Renal cortex interstitium (tissue), 11 donors: ENCODE data around the gene PER1. TPM values are rescaled to one million over a fixed set of nuclear protein-coding genes. Genes with fewer than 3 reads are reported as not detected.

Source experiments
- DNase-seq, 11 donors: peaks; one replicate each; pipeline ENCODE4 v3.0.0-alpha.2; 2013; ENCODE audit warnings: low read depth in 9 of 11, low spot score in 4 of 11; ENCODE audit errors: extremely low read depth in 1 of 11
- polyA plus RNA-seq, 3 donors: library from polyadenylated mRNA; unstranded; fragments of 120-200 nt; gene quantifications; one replicate each; pipeline ENCODE4 v1.2.1, GENCODE V29; 2013; ENCODE audit not compliant: insufficient read length in 3 of 3

The PER1 gene
- polyA plus RNA-seq, 3 donors, result 29.0 to 53.9 (median 30.6) TPM

DNA sequence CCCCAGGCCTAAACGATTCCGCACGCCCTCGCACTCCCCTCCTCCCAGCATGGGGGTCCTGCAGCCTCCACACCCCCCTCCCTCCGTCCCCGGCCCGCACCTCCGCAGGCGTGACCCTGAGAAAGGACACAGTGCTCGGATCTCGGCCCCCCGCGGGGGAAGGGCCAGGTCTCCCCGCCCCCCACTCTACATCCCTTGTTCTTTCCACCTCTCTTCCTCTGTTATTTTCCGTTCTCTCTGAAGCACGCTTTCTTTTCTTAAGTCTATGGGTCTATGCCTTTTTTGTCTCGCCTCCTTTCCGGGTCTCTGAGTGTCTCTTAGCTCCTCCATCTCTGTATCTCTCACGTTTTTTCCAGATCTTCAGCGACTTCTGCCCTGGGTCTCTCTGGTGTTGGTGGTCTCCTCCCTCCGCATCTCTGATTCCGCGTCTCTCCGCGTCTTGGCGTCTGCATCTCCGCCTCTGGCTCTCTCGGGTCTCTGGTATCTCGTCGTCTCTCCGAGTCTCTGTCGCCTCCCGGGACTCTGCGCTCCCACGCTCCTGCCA, 26.2 kb downstream of the PER1 start:
- peak in 1 of 11 donors; percentile 15 for DNase-seq

DNA sequence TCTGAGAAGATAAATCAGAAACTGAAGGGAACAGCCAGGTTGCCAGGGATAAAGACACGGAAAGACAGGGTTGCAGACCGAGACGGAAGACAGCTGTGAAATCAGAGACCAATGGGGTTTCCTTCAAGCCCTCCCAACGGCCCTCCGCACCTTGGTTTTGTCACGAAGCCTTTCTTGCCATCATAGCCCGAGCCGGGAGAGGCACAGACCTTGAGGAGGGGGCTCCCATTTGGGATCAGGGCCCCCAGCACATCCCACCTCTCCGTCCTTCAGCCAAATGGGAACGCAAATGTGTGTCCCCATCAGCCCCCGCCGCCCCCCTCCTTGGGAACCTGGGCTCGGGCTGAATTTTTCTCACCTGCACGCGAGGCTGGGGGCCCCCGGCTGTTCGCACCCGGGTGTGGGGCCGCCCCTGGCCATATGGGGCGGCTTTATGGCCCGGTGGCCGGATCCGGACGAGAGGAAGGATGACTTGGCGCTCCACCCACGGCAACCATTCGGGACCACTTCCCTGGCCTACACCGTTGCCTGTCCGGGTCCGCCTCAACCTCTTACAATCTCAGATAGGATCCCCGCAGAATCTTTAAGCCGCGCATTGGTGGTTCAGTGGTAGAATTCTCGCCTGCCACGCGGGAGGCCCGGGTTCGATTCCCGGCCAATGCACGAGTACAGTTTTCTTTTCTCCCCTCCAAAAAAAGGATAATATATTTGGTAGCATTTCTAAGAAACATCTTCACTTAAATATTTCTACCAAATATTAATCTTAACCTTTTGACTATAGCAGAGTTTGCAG, 26.9 kb downstream of the PER1 start:
- peak in 3 of 11 donors; percentile 65 to 78 (median 75) for DNase-seq

DNA sequence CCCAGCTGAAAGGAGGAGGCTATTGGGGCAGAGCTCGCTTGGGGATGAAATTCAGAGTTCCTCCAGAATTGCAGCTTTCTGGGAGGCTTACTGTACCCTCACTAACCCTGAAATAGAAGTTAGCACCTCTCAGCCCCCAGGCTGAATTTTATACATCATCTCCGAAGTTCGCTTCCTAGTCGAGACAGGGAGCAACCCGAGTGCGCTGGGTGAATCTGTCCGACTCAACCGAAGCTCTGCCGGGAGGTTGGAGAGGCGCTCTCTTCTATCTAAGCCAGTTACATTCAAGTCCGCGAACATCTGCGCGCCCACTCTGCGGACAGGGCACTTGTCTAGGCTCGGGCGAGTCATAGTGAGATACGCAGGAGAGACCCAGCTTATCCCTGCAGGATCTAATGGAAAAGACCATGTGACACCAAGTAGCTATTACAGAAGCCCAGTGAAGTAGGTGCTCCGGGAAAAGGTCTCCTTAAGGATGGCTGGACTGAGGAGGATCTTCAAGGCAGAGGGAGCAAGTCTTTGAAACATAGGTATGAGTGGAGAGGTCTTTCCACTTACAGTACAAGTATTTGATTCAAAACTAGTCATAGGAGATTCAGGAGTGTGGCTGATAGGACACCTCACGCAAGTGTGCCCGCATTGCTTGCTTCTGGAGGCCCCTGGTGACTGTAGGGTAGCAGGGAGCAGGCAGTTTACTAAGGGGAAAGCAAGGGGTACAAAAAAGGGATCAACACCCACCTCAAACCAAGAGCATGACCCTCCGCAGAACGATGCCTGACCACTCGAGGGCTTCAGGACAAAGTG, 27.7 kb downstream of the PER1 start:
- DNase-seq, result no peak

DNA sequence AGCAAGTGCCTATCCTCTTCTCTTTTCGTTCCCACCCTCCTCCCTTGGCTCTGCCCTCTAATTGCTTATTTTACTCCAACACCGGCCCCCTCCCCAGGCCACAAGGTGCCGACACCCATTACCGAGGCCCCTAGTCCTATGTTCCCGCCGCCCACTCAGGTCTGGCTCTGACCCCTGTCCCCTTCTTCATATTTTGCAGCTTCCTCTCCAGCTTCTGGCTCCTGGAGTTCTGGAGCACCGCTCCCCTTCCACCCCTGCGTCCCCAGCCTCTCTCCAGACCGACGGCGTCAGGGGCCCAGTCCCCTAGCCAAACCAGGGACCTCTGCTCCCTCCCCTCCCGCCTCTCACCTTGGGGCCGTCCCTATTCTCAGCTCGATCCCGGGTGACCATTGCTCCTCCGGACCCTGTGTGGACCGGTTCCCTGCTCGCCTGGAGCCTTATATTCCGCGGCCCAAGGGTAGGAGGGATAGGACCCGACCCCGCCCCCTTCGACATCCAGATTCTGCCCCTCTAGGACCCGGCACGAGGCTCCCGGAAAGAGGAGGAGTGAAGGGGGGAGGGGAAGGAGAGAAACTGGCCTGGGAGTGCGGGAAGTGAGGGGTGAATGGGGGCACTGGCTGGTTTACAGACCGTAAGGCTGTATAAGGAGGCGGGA, 28.4 kb downstream of the PER1 start, which contains the start of gene HES7:
Gene HES7 (minus strand): TSS at position 412 of the 655 bp plus-strand sequence. CDS start 22 bp downstream, at position 390.
- peak in 1 of 11 donors; percentile 13 for DNase-seq

DNA sequence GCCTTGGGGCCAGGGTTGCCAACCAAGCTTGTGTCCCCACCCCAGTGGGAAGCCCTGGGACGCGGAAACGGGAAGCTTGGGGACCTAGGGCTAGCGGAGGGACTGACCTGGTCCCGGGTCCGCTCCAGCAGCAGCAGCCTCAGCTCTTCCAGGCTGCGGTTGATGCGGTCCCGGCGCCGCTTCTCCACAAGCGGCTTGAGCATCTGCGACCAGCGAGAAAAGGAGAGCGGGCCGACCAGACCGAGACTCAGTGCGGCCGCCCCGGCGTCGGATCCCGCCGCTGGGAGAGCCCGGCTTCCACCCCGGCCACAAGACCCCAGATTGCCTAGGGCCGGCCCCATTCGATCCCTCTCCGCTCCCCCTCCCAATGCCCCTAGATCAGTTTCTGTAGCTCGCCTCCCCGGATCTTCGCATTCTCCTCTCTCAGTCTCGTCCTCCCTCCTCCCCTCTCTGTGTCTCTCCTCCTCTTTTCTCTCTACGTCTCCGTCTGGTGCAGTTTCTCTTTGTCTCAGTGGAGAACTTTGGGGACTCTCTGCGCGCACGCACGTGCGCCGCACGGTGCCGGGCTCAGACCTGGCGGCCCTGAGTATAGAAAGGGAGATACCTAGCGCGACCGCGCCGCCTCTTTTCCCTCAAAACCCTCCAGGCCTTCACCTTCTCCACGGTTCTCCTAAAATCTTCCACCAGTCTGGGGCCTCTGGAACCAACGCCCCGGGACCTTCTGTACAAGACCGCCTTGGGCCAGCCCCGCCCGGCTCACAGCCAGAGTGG, 29.1 kb downstream of the PER1 start:
- DNase-seq, result peak in 1 of 11 donors; percentile 13

DNA sequence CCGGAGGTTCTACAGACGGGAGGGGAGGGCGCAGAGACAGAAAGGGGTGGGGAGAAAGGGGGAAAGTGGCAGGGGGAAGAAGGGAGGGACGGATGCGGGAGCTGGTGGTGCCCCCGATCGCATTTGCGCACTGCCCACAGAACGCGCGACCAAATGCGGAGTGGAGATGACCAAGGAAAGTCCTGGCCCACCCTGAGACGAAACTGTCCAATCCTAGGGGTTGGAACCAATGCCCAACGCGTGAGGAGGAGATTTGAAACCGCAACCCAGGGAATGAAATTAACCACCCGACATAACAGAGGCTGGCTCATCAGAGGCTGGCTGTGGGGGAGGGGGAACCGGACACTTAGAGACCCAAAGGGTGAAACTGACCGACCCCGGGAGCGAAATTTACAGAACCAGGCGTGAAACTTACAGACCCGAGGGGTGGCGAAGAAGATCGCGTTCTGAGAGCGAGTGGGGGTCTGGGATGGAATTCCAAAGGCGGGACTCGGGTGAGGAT, 29.7 kb downstream of the PER1 start:
- DNase-seq, result peak in 1 of 11 donors; percentile 20

DNA sequence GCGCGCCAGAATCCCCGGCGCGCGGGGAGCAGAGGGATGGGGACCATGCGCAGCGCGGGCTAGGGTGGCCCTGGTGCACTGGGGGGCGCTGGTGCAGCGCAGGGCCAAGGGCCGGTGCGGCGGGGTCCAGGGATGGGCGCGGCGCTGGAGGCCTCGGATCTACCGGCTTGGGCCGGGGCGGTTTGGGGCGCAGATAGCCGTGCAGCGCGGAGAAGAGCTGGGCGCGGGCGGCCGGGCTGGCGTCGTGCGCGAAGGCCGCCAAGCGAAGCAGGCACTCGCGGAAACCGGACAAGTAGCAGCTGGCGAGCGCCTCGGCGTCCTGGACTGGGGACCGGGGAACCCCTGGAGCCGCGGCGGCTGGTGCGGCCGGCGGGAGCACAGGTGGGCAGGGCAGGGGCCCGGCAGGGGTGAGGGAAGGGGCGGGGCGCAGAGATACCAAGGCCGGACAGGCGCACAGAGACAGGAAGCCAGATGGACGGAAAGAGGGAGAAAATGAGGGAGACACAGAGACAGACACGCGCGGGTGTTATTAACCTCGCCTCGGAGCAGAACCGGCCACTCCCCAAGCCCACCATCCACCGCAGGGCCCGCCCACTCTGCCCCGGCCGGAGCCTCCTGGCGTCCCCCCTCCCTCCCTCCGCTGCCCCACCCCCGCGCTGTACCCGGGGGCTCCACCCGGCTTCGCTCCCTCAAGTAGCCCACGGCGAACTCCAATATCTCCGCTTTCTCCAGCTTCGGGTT, 30.4 kb downstream of the PER1 start:
- DNase-seq, result peak in 1 of 11 donors; percentile 52

DNA sequence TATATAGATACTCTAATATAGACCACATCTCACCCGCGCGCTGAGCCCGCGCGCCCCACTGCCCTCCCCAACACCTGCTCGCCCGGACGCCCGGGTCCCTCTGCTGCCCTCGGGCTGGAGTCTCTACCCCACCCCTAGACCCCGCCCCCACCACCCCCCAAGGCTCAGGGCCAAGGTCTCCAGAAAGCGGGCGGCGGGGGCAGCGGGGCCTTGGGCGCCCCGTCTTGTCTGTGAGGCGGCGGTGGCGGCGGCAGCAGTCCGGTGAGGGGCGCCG, 30.9 kb downstream of the PER1 start:
- DNase-seq, result no peak

DNA sequence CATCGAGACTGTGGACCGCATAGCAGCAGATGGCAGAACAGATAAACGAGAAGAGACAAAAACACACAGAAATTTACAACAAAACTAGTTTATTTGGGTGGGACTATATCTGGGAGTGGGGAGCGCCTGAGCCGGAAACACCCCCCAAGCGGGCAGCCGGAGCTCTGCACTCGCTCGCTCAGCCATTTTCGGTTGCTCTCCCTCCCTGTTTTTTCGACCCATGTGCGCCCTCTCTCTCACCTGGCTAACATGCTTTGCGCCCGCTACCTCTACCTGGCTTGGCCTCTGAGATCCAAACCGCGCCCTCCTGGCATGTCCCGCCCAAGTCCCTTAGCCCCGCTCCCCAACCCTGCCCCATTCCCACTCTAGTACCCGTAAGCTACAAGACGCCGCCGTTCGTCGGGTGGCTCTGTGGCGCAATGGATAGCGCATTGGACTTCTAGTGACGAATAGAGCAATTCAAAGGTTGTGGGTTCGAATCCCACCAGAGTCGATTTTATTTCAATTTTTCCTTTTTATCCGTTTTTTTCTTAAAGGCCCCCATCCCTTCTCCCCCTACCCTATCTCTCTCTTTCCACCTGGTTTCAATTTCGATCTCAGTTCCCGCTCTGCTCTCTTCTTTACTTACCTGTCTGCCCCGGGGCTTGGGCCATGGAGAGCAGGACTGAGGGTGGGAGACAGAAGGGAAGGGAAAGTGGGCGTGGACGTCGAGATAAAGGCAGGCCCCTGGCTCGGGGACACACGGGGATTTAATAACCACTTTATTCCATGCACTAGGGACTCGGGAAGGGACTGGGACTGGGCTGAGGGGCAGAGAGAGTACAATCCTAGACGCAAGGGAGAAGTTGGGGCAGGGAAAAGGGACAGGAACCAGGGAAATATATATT, 31.4 kb downstream of the PER1 start:
- peak in 1 of 11 donors; percentile 11 for DNase-seq

DNA sequence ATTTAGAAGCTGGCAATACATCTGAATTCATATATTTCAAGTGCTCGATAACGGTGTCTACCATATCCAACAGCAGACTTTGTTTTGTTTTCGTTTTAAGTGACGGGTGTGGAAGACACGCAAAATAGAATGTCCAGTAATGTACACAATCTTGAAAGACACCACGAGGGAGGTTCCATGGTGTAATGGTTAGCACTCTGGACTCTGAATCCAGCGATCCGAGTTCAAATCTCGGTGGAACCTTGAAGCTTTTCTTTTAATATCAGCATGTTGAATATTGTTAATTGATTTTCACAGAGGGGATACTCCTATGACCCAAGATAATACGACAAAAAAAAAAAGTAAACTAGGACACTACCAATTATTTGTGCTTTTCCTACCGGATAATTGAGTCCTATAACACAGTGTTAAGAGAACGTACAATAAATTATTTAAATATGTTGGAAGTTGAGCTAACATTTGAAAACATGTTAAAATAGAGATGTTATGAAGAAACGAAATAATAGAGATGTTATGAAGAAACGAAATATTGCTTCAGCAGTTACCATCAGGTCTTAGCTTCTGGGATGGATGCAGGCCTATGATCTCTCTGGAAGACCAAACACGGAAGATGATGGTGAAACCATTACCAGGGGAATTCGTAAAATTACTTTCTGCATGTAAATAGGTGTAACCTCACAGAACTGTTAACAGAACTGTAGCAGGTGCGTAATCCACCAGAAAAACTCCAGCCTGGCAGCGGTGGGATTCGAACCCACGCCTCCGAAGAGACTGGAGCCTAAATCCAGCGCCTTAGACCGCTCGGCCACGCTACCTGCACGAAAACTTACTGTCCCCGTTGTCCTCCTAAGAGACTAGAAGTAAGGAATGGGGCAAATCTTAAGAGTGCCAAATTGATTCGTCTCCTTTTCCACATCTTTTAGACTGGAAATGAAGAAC, 32.4 kb downstream of the PER1 start:
- DNase-seq, result peak in 10 of 11 donors; percentile 83 to 96 (median 91)

DNA sequence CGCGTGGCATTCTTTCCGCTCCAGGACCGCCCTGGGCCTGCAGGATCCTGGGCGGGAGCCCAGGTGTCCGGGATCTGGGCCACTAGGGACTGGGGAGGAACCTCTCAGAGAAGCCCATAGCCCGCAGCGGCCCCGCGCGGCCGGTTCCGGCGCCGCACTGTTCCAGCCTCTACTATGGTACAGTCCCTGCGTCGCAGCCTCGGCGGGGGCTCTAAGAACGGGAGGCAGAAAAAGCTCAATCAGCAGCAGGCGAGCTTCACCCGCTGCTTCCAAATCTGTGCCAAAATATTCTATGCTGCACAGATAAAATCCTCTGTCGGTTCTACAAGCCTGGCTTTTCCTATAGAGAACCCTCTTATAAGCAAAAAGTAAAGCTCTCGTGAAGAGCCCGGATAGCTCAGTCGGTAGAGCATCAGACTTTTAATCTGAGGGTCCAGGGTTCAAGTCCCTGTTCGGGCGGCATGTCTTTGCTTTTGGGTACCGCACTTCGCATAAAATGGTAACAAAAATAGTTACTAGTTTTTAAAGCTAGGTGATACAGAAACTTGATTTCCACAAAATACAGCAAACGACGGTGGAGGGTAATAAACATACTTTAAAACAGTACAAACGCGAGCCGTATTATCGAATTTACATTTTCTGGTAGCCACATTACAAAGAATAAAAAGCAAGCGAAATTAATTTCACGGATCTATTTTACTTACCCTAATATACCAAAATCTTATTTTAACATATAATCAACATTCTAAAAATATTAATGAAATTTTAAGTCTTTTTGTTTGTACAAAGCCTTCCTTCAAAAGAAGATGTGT, 33.2 kb downstream of the PER1 start:
- peak in 4 of 11 donors; percentile 63 to 81 (median 76) for DNase-seq

DNA sequence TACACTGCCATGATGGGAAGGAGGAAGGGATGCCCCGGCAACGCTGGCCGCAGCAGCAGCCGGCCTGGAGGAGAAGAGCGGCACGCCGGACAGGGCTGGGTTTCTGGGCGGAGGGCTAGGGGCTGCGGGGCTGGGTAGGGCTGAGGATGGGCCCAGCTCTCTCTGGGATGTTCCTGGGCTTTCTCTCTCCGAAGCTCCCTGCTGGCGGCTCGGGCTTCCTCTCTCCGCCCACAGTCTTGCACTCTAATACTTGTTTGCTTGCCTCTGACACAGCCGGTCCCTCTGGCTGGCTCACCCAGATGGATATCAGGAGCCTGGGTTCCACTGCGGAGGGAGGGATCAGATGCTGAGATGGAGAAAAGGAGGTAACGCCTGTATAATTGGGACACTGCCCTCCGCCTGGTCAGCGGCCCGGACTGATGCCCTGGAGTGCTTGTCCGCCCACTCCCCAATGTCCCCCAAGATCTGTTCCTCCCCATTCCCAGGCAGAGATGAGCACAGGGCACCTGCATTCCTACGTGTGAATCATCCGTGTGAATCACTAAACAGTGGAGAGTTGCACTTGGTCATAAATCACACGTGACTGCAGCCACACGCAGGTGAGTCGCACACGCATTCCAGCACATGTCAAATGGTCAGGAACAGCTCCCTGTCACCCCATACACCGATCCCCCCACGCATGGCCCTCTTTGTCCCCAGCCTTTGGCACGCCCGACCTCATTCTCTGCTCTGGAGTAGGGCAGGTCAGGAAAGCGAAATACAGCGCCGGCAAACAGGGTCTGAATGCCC, 34.0 kb downstream of the PER1 start, which contains the start of gene ALOXE3:
Gene ALOXE3 (minus strand): TSS at position 535 of the 789 bp plus-strand sequence. CDS start 524 bp downstream, at position 11.
- DNase-seq, result peak in 1 of 11 donors; percentile 24

DNA sequence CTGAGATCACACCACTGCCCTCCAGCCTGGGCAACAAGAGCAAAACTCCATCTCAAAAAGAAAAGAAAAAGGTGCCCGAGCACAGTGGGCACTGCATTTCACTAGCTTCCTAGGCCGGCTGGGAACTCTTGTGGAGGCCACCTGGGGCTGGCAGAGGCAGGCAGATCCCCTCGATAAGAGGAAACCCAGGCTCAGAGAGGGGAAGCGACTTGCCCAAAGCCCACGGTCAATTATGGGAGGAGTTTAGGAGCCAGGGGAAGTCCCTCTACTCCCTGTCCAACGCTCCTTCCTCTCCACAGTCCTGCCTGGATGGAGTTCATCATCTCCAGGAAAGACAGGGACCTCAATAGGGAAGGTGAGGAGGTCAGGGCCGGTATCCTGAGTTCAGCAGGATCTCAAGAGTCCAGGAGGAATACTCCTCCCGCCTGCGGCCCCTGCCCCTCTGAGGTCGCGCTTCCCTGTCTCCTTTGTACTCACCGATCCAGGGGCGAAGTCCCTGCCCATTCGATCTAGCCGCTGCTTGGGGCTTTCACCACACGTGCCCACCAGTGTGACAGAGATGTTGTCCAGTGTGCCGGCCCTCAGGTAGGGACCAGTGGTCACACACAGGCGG, 34.7 kb downstream of the PER1 start:
- no peak for DNase-seq

DNA sequence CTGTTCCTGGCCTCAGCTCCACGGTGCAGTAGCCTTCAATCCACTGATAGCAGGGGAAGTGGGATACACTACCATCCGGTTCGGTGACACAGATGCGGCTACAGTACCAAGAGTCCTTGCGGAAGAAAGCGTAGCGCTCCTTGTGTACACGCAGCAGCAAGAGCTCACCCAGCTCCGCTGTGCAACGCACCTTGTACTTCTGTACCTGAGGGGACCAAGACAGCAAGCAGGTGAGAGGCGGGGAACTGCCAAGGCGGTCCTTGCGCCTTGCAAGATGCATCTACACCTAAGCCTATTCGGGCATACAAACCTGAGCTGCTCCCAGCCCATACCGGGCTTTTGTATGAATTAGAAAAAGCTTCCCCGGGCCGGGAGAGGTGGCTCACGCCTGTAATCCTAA, 35.4 kb downstream of the PER1 start:
- no peak for DNase-seq
